Body of pancreas (tissue), 4 donors: Measurements from ENCODE around the gene COL28A1.

Experiments used
- CTCF ChIP-seq, 7 experiments: fragments of 450-650 bp in 4 of 7; fragments of 200-600 bp in 3 of 7; sonication (generic) in 3 of 7; IDR thresholded peaks; one replicate each; pipeline ENCODE4 v1.5.1; 2016 to 2019; ENCODE audit warnings: antibody characterized with exemption in 7 of 7
- POLR2A ChIP-seq, 3 donors: fragments of 450-650 bp; IDR thresholded peaks; one replicate each; pipeline ENCODE4 v1.6.1; 2016; ENCODE audit warnings: antibody characterized with exemption in 3 of 3, mild to moderate bottlenecking in 2 of 3

- TF ChIP-seq POLR2A (IDR thresholded peaks at IDR 0.05) (no peak), CTCF (IDR thresholded peaks at IDR 0.05) (no peak)
Observed at GRCh38 chr7:7512861-7513597, 22.6 kb downstream of the COL28A1 start.
